Adrenal gland (tissue), 12 donors: ENCODE measurements around the gene NR5A1. TPM values are rescaled to one million over a fixed set of nuclear protein-coding genes. Genes with fewer than 3 reads are reported as not detected.

ENCODE experiments used
- DNase-seq, 7 donors: peaks; one replicate each; pipeline ENCODE4 v3.0.0-alpha.2; 2019 to 2020
- H3K27ac ChIP-seq, 5 donors: fragments of 200-600 bp; sonication (generic) in 4 of 5; 1 replicate in 3 of 5; 2 replicates in 2 of 5; pipeline versions ENCODE4 v1.5.1 to v1.8.0; 2016 to 2020; ENCODE audit warnings: mild to moderate bottlenecking in 1 of 5
- H3K27me3 ChIP-seq: fragments of 200-600 bp; 2 replicates; pipeline ENCODE4 v1.8.0; 2021
- H3K36me3 ChIP-seq, 2 donors: fragments of 200-600 bp; replicated peaks in 1 of 2; 1 replicate in 1 of 2; 2 replicates in 1 of 2; pipeline versions ENCODE4 v1.5.1 to v1.8.0; 2018 to 2022
- H3K4me1 ChIP-seq, 2 donors: fragments of 200-600 bp; replicated peaks in 1 of 2; 1 replicate in 1 of 2; 2 replicates in 1 of 2; pipeline versions ENCODE4 v1.5.1 to v1.8.0; 2018 to 2021
- H3K4me3 ChIP-seq, 4 donors: fragments of 200-600 bp; sonication (generic) in 3 of 4; one replicate each; pipeline ENCODE4 v1.5.1; 2016 to 2018
- H3K9me3 ChIP-seq, 3 donors: fragments of 200-600 bp; sonication (generic) in 1 of 3; replicated peaks in 1 of 3; 1 replicate in 2 of 3; 2 replicates in 1 of 3; pipeline versions ENCODE4 v1.5.1 to v1.8.0; 2016 to 2021
- POLR2A ChIP-seq, 2 donors: fragments of 450-650 bp; IDR thresholded peaks; one replicate each; pipeline ENCODE4 v1.6.1; 2017; ENCODE audit warnings: antibody characterized with exemption in 2 of 2, mild to moderate bottlenecking in 2 of 2, moderate library complexity in 1 of 2
- WGBS, 4 donors: extraction: QIAGEN DNeasy Blood & Tissue Kit in 2 of 4; methylation state at CpG; one replicate each; pipeline versions ENCODE4 v1.1.5 to v1.1.7; 2013 to 2017; 5-methylcytosine and 5-hydroxymethylcytosine counted together
- intact Hi-C, 2 donors: fragments of 100-400 bp; cut with DNase I; formaldehyde crosslinking; loops; one replicate each; pipeline versions ENCODE4 v1.14.1 to v1.15.0; 2022 to 2023
- polyA plus RNA-seq, 3 donors: library from polyadenylated mRNA; stranded (reverse); fragments of 200-250 nt in 2 of 3; fragments of 350-450 nt in 1 of 3; fragmentation: Illumina TruSeq in 1 of 3; extraction: RNeasy Lipid Tissue Mini Kit (QIAGEN cat#74804) in 1 of 3; gene quantifications; one replicate each; pipeline ENCODE4 v1.2.3, GENCODE V29; 2013 to 2014
- total RNA-seq, 9 donors: library from RNA; depleted of rRNA in 4 of 9; stranded (reverse); fragments of >200 nt in 4 of 9; fragments of 120-200 nt in 1 of 9; fragmentation: NEBNext Ultra II Directional in 1 of 9; extraction: Animal tissue kit (Norgen Biotek cat#: 25700) in 1 of 9; gene quantifications; one replicate each; pipeline versions ENCODE4 v1.1.0 to v1.2.4, GENCODE V29; 2013 to 2023
- TF ChIP-seq, protein P1 (sequence below), 6 experiments: fragments of 450-650 bp in 4 of 6; fragments of 200-600 bp in 2 of 6; sonication (generic) in 1 of 6; IDR thresholded peaks; 1 replicate in 5 of 6; 2 replicates in 1 of 6; pipeline versions ENCODE4 v1.5.1 to v1.8.0; 2016 to 2021; ENCODE audit warnings: antibody characterized with exemption in 6 of 6, mild to moderate bottlenecking in 2 of 6, moderate library complexity in 1 of 6
- donor health status: healthy with polysubstance abuse.
- donor health status: Bipolar disorder and iron deficiency.
- donor health status: DM: yes; HTN: yes; CAD: no.
- donor health status: DM: no; HTN: no; CAD: no.
- donor health status: DM: no; HTN: no; CAD: no.
- donor health status: DM: yes; HTN: yes; CAD: no.

The NR5A1 gene
- total and polyA plus RNA-seq, 12 donors, result 110 to 637 (median 216) TPM

DNA sequence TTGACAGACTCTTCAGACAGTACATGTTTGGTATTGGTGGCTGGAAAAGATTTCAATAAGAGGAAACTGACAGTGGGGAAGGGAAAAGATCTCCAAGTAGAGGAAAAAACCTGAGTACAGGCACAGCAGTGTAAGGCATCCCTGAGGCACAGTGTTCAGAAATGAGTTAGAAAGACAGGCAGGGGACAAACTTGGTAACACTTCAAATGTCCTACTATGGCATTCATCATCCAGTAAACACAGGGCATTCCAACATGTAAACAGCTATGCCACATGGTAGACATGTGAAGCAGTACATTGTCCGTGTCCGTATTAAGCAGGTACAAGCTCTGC, 45.0 kb upstream of the NR5A1 start:
- Histone ChIP-seq H3K36me3 (no peaks in the 10 kb centered on the region), H3K9me3 (no peaks in the 10 kb centered on the region), H3K27ac (no peak overlapping the region), H3K4me3 (no peak overlapping the region), H3K4me1 (no peaks in the 10 kb centered on the region), H3K27me3 (no peaks in the 10 kb centered on the region)
- no peak for DNase-seq
- 91 to 100% (median 95%) methylated on average over 2 of the region's 2 CpGs for WGBS, 4 donors
- TF ChIP-seq POLR2A (IDR thresholded peaks at IDR 0.05), result no peak
- TF ChIP-seq, protein P1, sequence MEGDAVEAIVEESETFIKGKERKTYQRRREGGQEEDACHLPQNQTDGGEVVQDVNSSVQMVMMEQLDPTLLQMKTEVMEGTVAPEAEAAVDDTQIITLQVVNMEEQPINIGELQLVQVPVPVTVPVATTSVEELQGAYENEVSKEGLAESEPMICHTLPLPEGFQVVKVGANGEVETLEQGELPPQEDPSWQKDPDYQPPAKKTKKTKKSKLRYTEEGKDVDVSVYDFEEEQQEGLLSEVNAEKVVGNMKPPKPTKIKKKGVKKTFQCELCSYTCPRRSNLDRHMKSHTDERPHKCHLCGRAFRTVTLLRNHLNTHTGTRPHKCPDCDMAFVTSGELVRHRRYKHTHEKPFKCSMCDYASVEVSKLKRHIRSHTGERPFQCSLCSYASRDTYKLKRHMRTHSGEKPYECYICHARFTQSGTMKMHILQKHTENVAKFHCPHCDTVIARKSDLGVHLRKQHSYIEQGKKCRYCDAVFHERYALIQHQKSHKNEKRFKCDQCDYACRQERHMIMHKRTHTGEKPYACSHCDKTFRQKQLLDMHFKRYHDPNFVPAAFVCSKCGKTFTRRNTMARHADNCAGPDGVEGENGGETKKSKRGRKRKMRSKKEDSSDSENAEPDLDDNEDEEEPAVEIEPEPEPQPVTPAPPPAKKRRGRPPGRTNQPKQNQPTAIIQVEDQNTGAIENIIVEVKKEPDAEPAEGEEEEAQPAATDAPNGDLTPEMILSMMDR (IDR thresholded peaks at IDR 0.05), result no peak
- intact Hi-C loops, result loop anchor here in 1 of 2 donors (10.0 kb wide), 1 partner anchor 163 kb away; no protein-coding TSS in a partner anchor

DNA sequence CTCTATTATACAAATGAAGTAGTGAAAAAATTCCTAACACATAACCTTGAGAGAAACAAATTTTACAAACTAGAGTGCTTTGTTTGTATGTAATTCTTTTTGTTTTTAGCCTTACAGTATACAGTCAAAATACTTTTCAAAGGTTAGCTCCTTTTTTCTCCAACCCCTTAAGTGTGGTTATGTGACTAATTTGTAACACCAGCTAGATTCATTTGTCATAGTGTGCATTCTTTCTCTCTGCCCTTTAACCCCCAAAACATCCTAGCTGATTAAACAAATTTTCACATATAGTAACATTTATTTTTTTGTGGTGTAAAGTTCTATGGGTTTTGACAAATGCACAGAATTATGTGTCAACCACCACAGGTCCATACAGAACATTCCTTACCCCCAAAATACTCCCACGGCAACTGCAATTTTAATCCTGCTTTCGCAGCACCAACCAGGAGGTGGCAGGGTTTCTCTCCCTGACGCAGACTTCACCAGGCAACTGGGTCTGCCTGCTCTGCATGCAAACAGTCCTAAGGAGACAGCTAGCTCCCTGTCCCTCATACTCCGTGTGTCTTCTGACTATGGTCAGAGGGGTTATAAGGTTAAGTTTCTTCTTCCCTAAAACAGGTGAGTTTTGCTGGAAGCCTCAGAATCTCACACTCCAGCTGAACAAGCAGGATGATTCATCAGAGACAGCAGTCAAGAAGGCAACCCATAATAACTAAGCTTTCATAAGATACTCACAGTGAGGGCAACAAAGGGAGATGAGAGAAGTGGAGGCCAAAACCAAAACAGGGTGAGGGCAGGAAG, 44.5 kb upstream of the NR5A1 start:
- no peaks in the 10 kb centered on the region for H3K27me3 ChIP-seq
- TF ChIP-seq, protein P1 (IDR thresholded peaks at IDR 0.05), result peak; percentile 45 to 65 (median 59)
- no peak for TF ChIP-seq POLR2A (IDR thresholded peaks at IDR 0.05)
- intact Hi-C loops, result loop anchor here in 1 of 2 donors (10.0 kb wide), 1 partner anchor 163 kb away; no protein-coding TSS in a partner anchor
- no peak overlapping the region for H3K27ac ChIP-seq
- 11 to 20% (median 13%) methylated on average over 4 of the region's 4 CpGs for WGBS, 4 donors
- H3K4me3 ChIP-seq, result no peak overlapping the region
- H3K9me3 ChIP-seq, result no peaks in the 10 kb centered on the region
- no peaks in the 10 kb centered on the region for H3K4me1 ChIP-seq
- H3K36me3 ChIP-seq, result no peaks in the 10 kb centered on the region
- peak in 6 of 7 donors; percentile 49 to 73 (median 66) for DNase-seq

DNA sequence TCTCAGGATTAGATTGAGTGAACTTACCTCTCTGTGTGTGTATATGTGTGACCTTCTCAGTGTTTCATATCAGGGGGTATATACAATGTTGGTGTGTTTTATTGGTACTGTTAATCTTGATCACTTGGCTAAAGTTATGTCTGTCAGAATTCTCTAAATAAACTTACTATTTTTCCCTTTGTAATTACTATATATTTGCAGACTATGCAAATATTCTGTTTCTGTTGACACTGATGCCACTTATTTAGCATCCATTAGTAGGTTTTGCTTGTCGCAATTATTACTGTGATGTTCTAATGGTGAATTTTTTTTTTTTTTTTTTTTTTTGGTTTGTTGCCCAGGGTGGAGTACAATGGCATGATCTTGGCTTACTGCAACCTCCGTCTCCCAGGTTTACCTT, 42.9 kb upstream of the NR5A1 start:
- no peak for DNase-seq
- Histone ChIP-seq H3K27me3 (no peaks in the 10 kb centered on the region), H3K27ac (no peak overlapping the region), H3K9me3 (no peaks in the 10 kb centered on the region), H3K4me3 (no peak overlapping the region), H3K4me1 (no peaks in the 10 kb centered on the region), H3K36me3 (no peaks in the 10 kb centered on the region)
- intact Hi-C loops, result loop anchor here in 1 of 2 donors (10.0 kb wide), 1 partner anchor 165 kb away; no protein-coding TSS in a partner anchor
- WGBS, 4 donors, result 89 to 97% (median 94%) methylated on average over 2 of the region's 2 CpGs
- TF ChIP-seq POLR2A (IDR thresholded peaks at IDR 0.05), result no peak
- TF ChIP-seq, protein P1 (IDR thresholded peaks at IDR 0.05), result no peak

DNA sequence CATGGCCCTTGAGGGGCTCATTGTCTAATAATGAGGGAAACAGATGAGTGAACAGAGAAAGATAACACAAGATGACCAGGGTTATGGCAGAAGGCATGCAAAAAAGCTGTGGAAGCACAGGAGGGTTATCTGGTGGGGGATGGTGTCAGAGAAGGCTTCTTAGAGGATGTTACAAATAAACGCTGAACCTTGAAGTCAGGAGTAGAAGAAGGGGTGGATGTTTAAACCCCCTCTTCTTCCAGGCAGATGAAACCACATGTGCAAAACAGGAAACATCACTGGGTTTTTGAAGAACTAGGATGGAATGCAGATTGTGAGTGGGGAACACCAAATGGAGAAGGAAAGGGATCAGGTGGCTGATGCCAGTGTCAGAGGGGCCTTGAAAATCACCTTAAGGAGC, 41.8 kb upstream of the NR5A1 start:
- WGBS, 4 donors, result 56 to 74% (median 62%) methylated on average over 1 of the region's 1 CpG
- Histone ChIP-seq H3K27me3 (no peaks in the 10 kb centered on the region), H3K4me3 (no peak overlapping the region), H3K9me3 (no peaks in the 10 kb centered on the region), H3K36me3 (no peaks in the 10 kb centered on the region), H3K4me1 (no peaks in the 10 kb centered on the region), H3K27ac (no peak overlapping the region)
- DNase-seq, result no peak
- intact Hi-C loops, result no loop called here
- TF ChIP-seq, protein P1 (IDR thresholded peaks at IDR 0.05), result no peak
- TF ChIP-seq POLR2A (IDR thresholded peaks at IDR 0.05), result no peak
